IMR-90 (cell line): Measurements from ENCODE around the gene GMPPA. TPM values are rescaled to one million over a fixed set of nuclear protein-coding genes. Genes with fewer than 3 reads are reported as not detected.

Experiments used
- ATAC-seq: fragments of 200-7000 bp; cut with Tn5 transposase; 2 replicates; pipeline ENCODE4 v1.9.1; 2020; ENCODE audit warnings: low read depth, mild to moderate bottlenecking, moderate library complexity
- BruUV-seq: library from RNA; stranded (reverse); fragments of 400-500 nt; replicated peaks from 2 replicates; lab custom pipeline; 2021; lab: Mats Ljungman, UMichigan
- CTCF ChIA-PET: fragments of 300-600 bp; formaldehyde crosslinking; extraction: SDS; loops from one replicate; lab custom pipeline; 2021; ENCODE audit warnings: antibody characterized with exemption; lab: Yijun Ruan, JAX
- POLR2A ChIA-PET: fragments of 300-600 bp; sonication (Branson Sonifier 250); formaldehyde crosslinking; loops from one replicate; lab custom pipeline; 2022; ENCODE audit warnings: antibody characterized with exemption; ENCODE audit not compliant: unreplicated experiment; lab: Charles Lee
- DNase-seq: peaks from one replicate; pipeline ENCODE4 v3.0.0; 2013
- H2AFZ ChIP-seq: replicated peaks from 2 replicates; pipeline ENCODE3; 2013; ENCODE audit warnings: low read length, mild to moderate bottlenecking; ENCODE audit not compliant: poor library complexity
- H2AK5ac ChIP-seq: 2 replicates; pipeline ENCODE4 v1.6.1; 2013; ENCODE audit warnings: low read depth, low read length, inconsistent platforms
- H2AK9ac ChIP-seq: replicated peaks from 2 replicates; pipeline ENCODE3; 2013; ENCODE audit warnings: mild to moderate bottlenecking, low read depth, low read length, moderate library complexity; ENCODE audit not compliant: poor library complexity
- H2BK120ac ChIP-seq: 2 replicates; pipeline ENCODE4 v1.6.1; 2013; ENCODE audit warnings: low read depth, low read length, inconsistent platforms
- H2BK15ac ChIP-seq: 3 replicates; pipeline ENCODE4 v1.6.1; 2013; ENCODE audit warnings: low read depth, low read length, inconsistent platforms
- H2BK20ac ChIP-seq: 2 replicates; pipeline ENCODE4 v1.6.1; 2013; ENCODE audit warnings: low read depth, mild to moderate bottlenecking, inconsistent platforms, low read length, moderate library complexity
- H2BK5ac ChIP-seq: 2 replicates; pipeline ENCODE4 v1.6.1; 2013; ENCODE audit warnings: mild to moderate bottlenecking, low read depth, low read length, inconsistent platforms; ENCODE audit not compliant: poor library complexity, severe bottlenecking
- H3K14ac ChIP-seq: replicated peaks from 2 replicates; pipeline ENCODE4 v1.6.1; 2013; ENCODE audit warnings: low read depth, low read length, inconsistent platforms
- H3K18ac ChIP-seq: 2 replicates; pipeline ENCODE4 v1.6.1; 2013; ENCODE audit warnings: low read depth, low read length, control low read depth
- H3K23ac ChIP-seq: 2 replicates; pipeline ENCODE4 v1.6.1; 2013; ENCODE audit warnings: low read depth, low read length, inconsistent platforms
- H3K27ac ChIP-seq: 2 replicates; pipeline ENCODE4 v1.5.1; 2013; ENCODE audit warnings: mild to moderate bottlenecking, control low read depth, low read length; ENCODE audit not compliant: insufficient read depth
- H3K27me3 ChIP-seq: 2 replicates; pipeline ENCODE4 v1.6.1; 2013; ENCODE audit warnings: low read length; ENCODE audit not compliant: control insufficient read depth, insufficient read depth
- H3K36me3 ChIP-seq: 2 replicates; pipeline ENCODE4 v1.6.1; 2013; ENCODE audit warnings: low read length, mixed read lengths; ENCODE audit not compliant: control insufficient read depth, insufficient read depth
- H3K4ac ChIP-seq: 2 replicates; pipeline ENCODE4 v1.6.1; 2013; ENCODE audit warnings: low read depth, low read length, inconsistent platforms
- H3K4me1 ChIP-seq: 2 replicates; pipeline ENCODE4 v1.6.1; 2013; ENCODE audit warnings: low read length, mixed read lengths; ENCODE audit not compliant: control insufficient read depth, insufficient read depth
- H3K4me2 ChIP-seq: 2 replicates; pipeline ENCODE4 v1.6.1; 2013; ENCODE audit warnings: low read depth, mild to moderate bottlenecking, control low read depth, low read length, moderate library complexity
- H3K4me3 ChIP-seq: 2 replicates; pipeline ENCODE4 v1.5.1; 2013; ENCODE audit warnings: low read depth, mild to moderate bottlenecking, control low read depth, low read length, moderate library complexity; ENCODE audit not compliant: insufficient read depth
- H3K56ac ChIP-seq: 2 replicates; pipeline ENCODE4 v1.6.1; 2013; ENCODE audit warnings: low read length, inconsistent platforms; ENCODE audit not compliant: insufficient read depth; ENCODE audit errors: extremely low read depth
- H3K79me1 ChIP-seq, 2 experiments: 2 replicates each; pipeline ENCODE4 v1.6.1; 2013; ENCODE audit warnings: low read length in 2 of 2, inconsistent platforms in 1 of 2, low read depth in 1 of 2
- H3K9ac ChIP-seq: 2 replicates; pipeline ENCODE4 v1.6.1; 2013; ENCODE audit warnings: low read depth, low read length, control low read depth
- H3K9me1 ChIP-seq: 2 replicates; pipeline ENCODE4 v1.6.1; 2013; ENCODE audit warnings: low read length, inconsistent platforms; ENCODE audit not compliant: insufficient read depth
- H3K9me3 ChIP-seq: 2 replicates; pipeline ENCODE4 v1.6.1; 2013; ENCODE audit warnings: low read length; ENCODE audit not compliant: control insufficient read depth, insufficient read depth
- H4K20me1 ChIP-seq: 2 replicates; pipeline ENCODE4 v1.6.1; 2013; ENCODE audit warnings: low read length, inconsistent platforms; ENCODE audit not compliant: insufficient read depth
- H4K5ac ChIP-seq: 2 replicates; pipeline ENCODE4 v1.6.1; 2013; ENCODE audit warnings: mild to moderate bottlenecking, low read depth, low read length, control low read depth
- H4K8ac ChIP-seq, 2 experiments: 2 replicates each; pipeline ENCODE4 v1.6.1; 2013; ENCODE audit warnings: low read depth in 2 of 2, low read length in 2 of 2, control low read depth in 1 of 2, inconsistent platforms in 1 of 2
- H4K91ac ChIP-seq: 2 replicates; pipeline ENCODE4 v1.6.1; 2013; ENCODE audit warnings: low read depth, low read length, inconsistent platforms; ENCODE audit not compliant: insufficient read depth
- CEBPB ChIP-seq: IDR thresholded peaks from 2 replicates; pipeline ENCODE4 v1.6.1; 2012; ENCODE audit warnings: low read depth, low read length, improper control_type of control experiment
- CHD1 ChIP-seq: IDR thresholded peaks from 2 replicates; pipeline ENCODE4 v1.6.1; 2012; ENCODE audit warnings: low read depth, low read length, improper control_type of control experiment
- FOS ChIP-seq: fragments of 150-350 bp; IDR thresholded peaks from 2 replicates; pipeline ENCODE4 v1.6.1; 2016; ENCODE audit warnings: low read depth, low read length
- MAZ ChIP-seq: IDR thresholded peaks from 2 replicates; pipeline ENCODE4 v1.6.1; 2012; ENCODE audit warnings: low read depth, mild to moderate bottlenecking, low read length, improper control_type of control experiment, moderate library complexity, borderline replicate concordance
- NFE2L2 ChIP-seq: fragments of 150-350 bp; IDR thresholded peaks from 2 replicates; pipeline ENCODE4 v1.6.1; 2016; ENCODE audit warnings: low read depth, mild to moderate bottlenecking, low read length
- RCOR1 ChIP-seq: IDR thresholded peaks from 2 replicates; pipeline ENCODE4 v1.6.1; 2012; ENCODE audit warnings: mild to moderate bottlenecking, low read length, improper control_type of control experiment; ENCODE audit not compliant: insufficient replicate concordance
- RFX5 ChIP-seq: IDR thresholded peaks from 2 replicates; pipeline ENCODE4 v1.8.0; 2012; ENCODE audit warnings: low read depth, mild to moderate bottlenecking, low read length, moderate library complexity
- SMC3 ChIP-seq: fragments of 150-350 bp; IDR thresholded peaks from 2 replicates; pipeline ENCODE4 v1.6.1; 2016; ENCODE audit warnings: low read depth, mild to moderate bottlenecking, antibody characterized with exemption, low read length, moderate library complexity
- WGBS, 2 experiments: methylation state at CpG; one replicate each; pipeline versions ENCODE4 v1.1.5 to v1.1.7; 2013; ENCODE audit warnings: missing lambda C conversion rate in 2 of 2; ENCODE audit not compliant: insufficient read length in 1 of 2; ENCODE audit errors: extremely low coverage in 2 of 2; 5-methylcytosine and 5-hydroxymethylcytosine counted together
- dilution Hi-C: fragments of 300-500 bp; cut with HindIII; formaldehyde crosslinking; loops from one replicate; pipeline ENCODE4 v1.14.3; 2018; ENCODE audit warnings: low sequenced_read_pairs; ENCODE audit not compliant: unreplicated experiment
- in situ Hi-C: fragments of 300-500 bp; cut with MboI; formaldehyde crosslinking; loops from 3 replicates; pipeline ENCODE4 v1.14.3; 2019; ENCODE audit warnings: low sequenced_read_pairs, inconsistent platforms, mixed read lengths
- intact Hi-C: fragments of 100-400 bp; cut with micrococcal nuclease; formaldehyde crosslinking; loops from 2 replicates; pipeline ENCODE4 v1.10.0; 2022
- polyA plus RNA-seq, 3 experiments: library from polyadenylated mRNA; depleted of rRNA; stranded (reverse); fragments of >200 nt; gene quantifications; 2 replicates each; pipeline ENCODE4 v1.2.3, GENCODE V29; 2012; ENCODE audit warnings: low replicate concordance in 1 of 3
- total RNA-seq: library from RNA; depleted of rRNA; stranded (reverse); fragments of >200 nt; gene quantifications from 2 replicates; pipeline ENCODE4 v1.2.3, GENCODE V29; 2012
- TF ChIP-seq, protein P1 (sequence below): fragments of 150-350 bp; IDR thresholded peaks from 2 replicates; pipeline ENCODE4 v1.6.1; 2017; ENCODE audit warnings: mild to moderate bottlenecking, antibody characterized with exemption, low read length, low read depth
- TF ChIP-seq, protein P2 (sequence below): conservative IDR thresholded peaks from 2 replicates; pipeline ENCODE4 v1.5.1; 2012; ENCODE audit warnings: mild to moderate bottlenecking, low read depth, low read length, improper control_type of control experiment
- TF ChIP-seq, protein P3 (sequence below): fragments of 150-350 bp; IDR thresholded peaks from 2 replicates; pipeline ENCODE4 v1.6.1; 2016; ENCODE audit warnings: low read depth, mild to moderate bottlenecking, low read length, moderate library complexity, borderline replicate concordance

GMPPA gene
- total and polyA plus RNA-seq, 2 of the 4 experiments (the other 2 are of a cell fraction), result 103 to 134 TPM

DNA sequence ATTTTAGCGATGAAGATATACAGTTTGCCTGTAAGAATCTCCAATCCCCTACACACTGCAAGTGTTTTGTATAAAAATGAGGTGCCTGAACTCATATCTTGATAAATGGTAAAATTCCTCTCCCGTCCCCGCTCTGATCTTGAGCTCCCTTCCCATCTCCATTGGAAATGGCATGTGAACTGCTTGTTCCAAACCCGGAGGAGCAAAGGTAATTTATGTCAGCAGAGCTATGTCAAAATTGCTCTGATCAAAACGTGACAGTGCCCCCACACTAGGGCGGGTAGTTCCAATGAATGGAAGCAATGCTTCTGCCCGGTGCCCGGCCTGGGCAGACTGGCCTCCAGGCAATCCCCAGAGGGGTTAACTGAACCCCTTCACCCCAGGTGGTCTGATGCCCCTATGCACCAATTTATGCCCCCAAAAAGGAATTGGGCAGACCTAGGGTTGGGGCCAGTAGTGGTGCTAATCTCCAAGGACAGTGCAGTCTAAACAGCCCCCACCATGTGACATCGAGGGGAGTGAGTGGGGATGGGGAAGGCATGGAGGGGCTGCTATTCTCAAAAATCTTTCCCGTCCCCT is 3.6 kb upstream of the GMPPA start:
- H3K9me1 ChIP-seq, result peaks cover 7% of the 10 kb centered on the region; the same call in 1 of the 2 replicates
- H2BK5ac ChIP-seq, result no peak overlapping the region
- dilution Hi-C loops (no loop called here), in situ Hi-C loops (no loop called here), intact Hi-C loops (loop anchor here (1.0 kb wide), 1 partner anchor 35 kb away; no protein-coding TSS in a partner anchor)
- WGBS, 2 experiments, result 50% methylated on average over 2 of the region's 10 CpGs; no CpG with 5 or more reads in 1 of the 2 experiments
- peak overlapping the region; percentile 73 for H2AFZ ChIP-seq
- H3K56ac ChIP-seq, result no peak overlapping the region
- peaks cover 14% of the 10 kb centered on the region for H3K4me1 ChIP-seq
- no peak overlapping the region for H3K4ac ChIP-seq
- H2AK9ac ChIP-seq, result no peak overlapping the region
- no peak overlapping the region for H4K8ac ChIP-seq
- no peak overlapping the region for H4K91ac ChIP-seq
- 0 out of 2 replicates have a peak overlapping the region, but pooled peaks have one; percentile 27 for H2AK5ac ChIP-seq
- POLR2A ChIA-PET, result no interaction called here
- H4K20me1 ChIP-seq, result no peaks in the 10 kb centered on the region
- no peaks in the 10 kb centered on the region; the same call in 1 of the 2 replicates for H3K27me3 ChIP-seq
- no peak for ATAC-seq
- peaks cover 10 to 13% of the 10 kb centered on the region in 2 experiments for H3K79me1 ChIP-seq
- no TSS peak for BruUV-seq
- H3K14ac ChIP-seq, result no peak overlapping the region
- no peak overlapping the region for H3K9ac ChIP-seq
- H2BK15ac ChIP-seq, result no peak overlapping the region
- no peak overlapping the region for H3K18ac ChIP-seq
- H3K4me3 ChIP-seq, result no peak overlapping the region
- no peak overlapping the region for H3K27ac ChIP-seq
- no peak for DNase-seq
- H2BK120ac ChIP-seq, result no peak overlapping the region
- no peak overlapping the region for H3K23ac ChIP-seq
- TF ChIP-seq CHD1 (no peak), CEBPB (no peak), FOS (no peak), RFX5 (no peak), SMC3 (no peak), RCOR1 (no peak), MAZ (no peak), NFE2L2 (no peak)
- TF ChIP-seq, protein P1, sequence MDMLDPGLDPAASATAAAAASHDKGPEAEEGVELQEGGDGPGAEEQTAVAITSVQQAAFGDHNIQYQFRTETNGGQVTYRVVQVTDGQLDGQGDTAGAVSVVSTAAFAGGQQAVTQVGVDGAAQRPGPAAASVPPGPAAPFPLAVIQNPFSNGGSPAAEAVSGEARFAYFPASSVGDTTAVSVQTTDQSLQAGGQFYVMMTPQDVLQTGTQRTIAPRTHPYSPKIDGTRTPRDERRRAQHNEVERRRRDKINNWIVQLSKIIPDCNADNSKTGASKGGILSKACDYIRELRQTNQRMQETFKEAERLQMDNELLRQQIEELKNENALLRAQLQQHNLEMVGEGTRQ, result no peak
- TF ChIP-seq, protein P2, sequence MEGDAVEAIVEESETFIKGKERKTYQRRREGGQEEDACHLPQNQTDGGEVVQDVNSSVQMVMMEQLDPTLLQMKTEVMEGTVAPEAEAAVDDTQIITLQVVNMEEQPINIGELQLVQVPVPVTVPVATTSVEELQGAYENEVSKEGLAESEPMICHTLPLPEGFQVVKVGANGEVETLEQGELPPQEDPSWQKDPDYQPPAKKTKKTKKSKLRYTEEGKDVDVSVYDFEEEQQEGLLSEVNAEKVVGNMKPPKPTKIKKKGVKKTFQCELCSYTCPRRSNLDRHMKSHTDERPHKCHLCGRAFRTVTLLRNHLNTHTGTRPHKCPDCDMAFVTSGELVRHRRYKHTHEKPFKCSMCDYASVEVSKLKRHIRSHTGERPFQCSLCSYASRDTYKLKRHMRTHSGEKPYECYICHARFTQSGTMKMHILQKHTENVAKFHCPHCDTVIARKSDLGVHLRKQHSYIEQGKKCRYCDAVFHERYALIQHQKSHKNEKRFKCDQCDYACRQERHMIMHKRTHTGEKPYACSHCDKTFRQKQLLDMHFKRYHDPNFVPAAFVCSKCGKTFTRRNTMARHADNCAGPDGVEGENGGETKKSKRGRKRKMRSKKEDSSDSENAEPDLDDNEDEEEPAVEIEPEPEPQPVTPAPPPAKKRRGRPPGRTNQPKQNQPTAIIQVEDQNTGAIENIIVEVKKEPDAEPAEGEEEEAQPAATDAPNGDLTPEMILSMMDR, result no peak
- TF ChIP-seq, protein P3, sequence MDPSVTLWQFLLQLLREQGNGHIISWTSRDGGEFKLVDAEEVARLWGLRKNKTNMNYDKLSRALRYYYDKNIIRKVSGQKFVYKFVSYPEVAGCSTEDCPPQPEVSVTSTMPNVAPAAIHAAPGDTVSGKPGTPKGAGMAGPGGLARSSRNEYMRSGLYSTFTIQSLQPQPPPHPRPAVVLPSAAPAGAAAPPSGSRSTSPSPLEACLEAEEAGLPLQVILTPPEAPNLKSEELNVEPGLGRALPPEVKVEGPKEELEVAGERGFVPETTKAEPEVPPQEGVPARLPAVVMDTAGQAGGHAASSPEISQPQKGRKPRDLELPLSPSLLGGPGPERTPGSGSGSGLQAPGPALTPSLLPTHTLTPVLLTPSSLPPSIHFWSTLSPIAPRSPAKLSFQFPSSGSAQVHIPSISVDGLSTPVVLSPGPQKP, result no peak
- H3K36me3 ChIP-seq, result peaks cover 17% of the 10 kb centered on the region; the same call in 1 of the 2 replicates
- H2BK20ac ChIP-seq, result no peak overlapping the region
- no peak overlapping the region for H4K5ac ChIP-seq
- H3K4me2 ChIP-seq, result no peak overlapping the region
- CTCF ChIA-PET, result interaction anchor here (0.6 to 2.0 kb wide), 14 partner anchors 9 to 135 kb away, joined by 3 to 17 read pairs (median 4); no protein-coding TSS in a partner anchor
- H3K9me3 ChIP-seq, result no peaks in the 10 kb centered on the region
